Immature natural killer cell (primary cell): Measurements from ENCODE around the gene BAHD1. TPM values are rescaled to one million over a fixed set of nuclear protein-coding genes. Genes with fewer than 3 reads are reported as not detected.

Source experiments
- DNase-seq, 3 donors: peaks; one replicate each; pipeline ENCODE4 v3.0.0; 2022; ENCODE audit warnings: mixed read lengths in 1 of 3
- H3K27ac Mint-ChIP-seq, 6 donors: one replicate each; pipeline ENCODE4 v1.8.0; 2020; ENCODE audit warnings: mixed read lengths in 6 of 6, mild to moderate bottlenecking in 5 of 6, inconsistent platforms in 4 of 6, moderate library complexity in 3 of 6
- H3K27me3 Mint-ChIP-seq, 3 donors: one replicate each; pipeline ENCODE4 v1.8.0; 2020 to 2021; ENCODE audit warnings: low read depth in 3 of 3, mild to moderate bottlenecking in 3 of 3, mixed read lengths in 3 of 3, moderate library complexity in 3 of 3, inconsistent platforms in 1 of 3
- H3K36me3 Mint-ChIP-seq, 3 donors: one replicate each; pipeline ENCODE4 v1.8.0; 2020; ENCODE audit warnings: mixed read lengths in 3 of 3, inconsistent platforms in 2 of 3, mild to moderate bottlenecking in 2 of 3
- H3K4me1 Mint-ChIP-seq, 2 donors: one replicate each; pipeline ENCODE4 v1.8.0; 2020; ENCODE audit warnings: inconsistent platforms in 2 of 2, mild to moderate bottlenecking in 2 of 2, mixed read lengths in 2 of 2, moderate library complexity in 1 of 2
- H3K4me3 Mint-ChIP-seq, 5 donors: one replicate each; pipeline ENCODE4 v1.8.0; 2020; ENCODE audit warnings: mild to moderate bottlenecking in 5 of 5, mixed read lengths in 5 of 5, inconsistent platforms in 3 of 5, moderate library complexity in 3 of 5
- H3K9me3 Mint-ChIP-seq, 6 donors: one replicate each; pipeline ENCODE4 v1.8.0; 2020; ENCODE audit warnings: mild to moderate bottlenecking in 6 of 6, mixed read lengths in 6 of 6, inconsistent platforms in 4 of 6, moderate library complexity in 3 of 6
- polyA plus RNA-seq, 3 donors: library from polyadenylated mRNA; unstranded; fragments of 300-500 nt; fragmentation: Illumina TruSeq; gene quantifications; one replicate each; pipeline ENCODE4 v1.2.3, GENCODE V29; 2021

The BAHD1 gene
- polyA plus RNA-seq, 3 donors from 2014 or later, result 2.1 to 6.1 (median 3.4) TPM

DNA sequence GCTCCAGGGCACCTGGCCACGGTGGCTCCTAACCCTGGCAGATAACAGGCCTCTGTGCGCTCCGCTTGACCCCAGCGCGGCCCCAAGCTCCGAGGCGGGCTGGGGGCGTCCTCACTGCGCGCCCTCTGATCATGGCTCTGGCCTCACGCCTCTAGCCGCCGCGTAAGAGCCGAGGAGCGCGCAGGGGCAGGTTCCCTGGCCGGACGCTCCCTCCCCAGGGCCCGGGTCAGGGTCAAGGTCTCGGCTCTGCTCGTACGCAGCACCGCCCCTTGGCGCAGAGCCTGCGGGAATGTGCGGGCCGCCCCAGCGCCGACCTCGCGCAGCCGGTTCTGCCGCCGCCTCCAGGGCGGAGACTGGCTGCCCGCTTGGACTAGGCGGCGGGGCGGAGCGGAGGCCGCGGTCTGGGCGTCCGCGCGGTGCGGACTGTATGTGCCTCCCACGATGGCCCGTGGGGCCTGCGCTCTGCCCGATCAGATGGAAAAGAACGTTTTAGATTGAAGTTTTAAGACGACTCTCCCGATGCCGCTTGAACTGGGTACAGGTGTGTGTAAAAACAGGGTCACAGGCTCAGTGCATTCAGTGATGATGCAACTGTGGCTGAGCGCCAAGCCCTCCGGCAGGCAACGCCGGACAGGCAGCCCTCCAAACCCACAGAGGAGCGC is 70.8 kb downstream of the BAHD1 start:
- DNase-seq, result peak; percentile 5 to 12 (median 9)
- Mint-ChIP-seq H3K27me3 (peaks cover 16 to 27% (median 21%) of the 10 kb centered on the region in 3 donors), H3K36me3 (no peaks in the 10 kb centered on the region), H3K27ac (peak overlapping the region in 2 of 6 donors; percentile 26 to 41), H3K9me3 (peaks cover 0 to 2% (median 0%) of the 10 kb centered on the region in 6 donors), H3K4me3 (peak overlapping the region; percentile 53 to 88 (median 83)), H3K4me1 (peaks cover 18 to 28% of the 10 kb centered on the region in 2 donors)

DNA sequence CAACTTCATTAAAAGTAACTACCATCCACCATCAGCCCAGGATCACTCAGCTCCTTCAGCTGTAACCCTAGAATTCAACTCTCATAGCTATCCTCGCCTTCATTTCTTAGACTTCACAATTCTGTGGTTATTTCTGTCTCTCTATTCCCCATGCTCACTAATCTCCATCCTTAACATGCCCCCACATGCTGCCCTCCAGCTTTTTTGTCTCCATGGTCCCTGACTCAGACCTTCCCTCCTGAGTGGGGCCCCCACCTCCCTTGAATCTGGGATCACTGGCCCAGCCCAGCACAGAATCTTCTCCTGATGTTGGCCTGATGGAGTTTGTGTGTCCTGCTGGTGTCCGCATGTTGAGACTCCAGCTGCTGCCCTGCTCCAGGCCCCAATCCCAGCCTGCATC is 71.7 kb downstream of the BAHD1 start:
- no peak for DNase-seq
- Mint-ChIP-seq H3K27me3 (peaks cover 14 to 24% (median 21%) of the 10 kb centered on the region in 3 donors), H3K4me3 (peak overlapping the region; percentile 23 to 71 (median 53))

DNA sequence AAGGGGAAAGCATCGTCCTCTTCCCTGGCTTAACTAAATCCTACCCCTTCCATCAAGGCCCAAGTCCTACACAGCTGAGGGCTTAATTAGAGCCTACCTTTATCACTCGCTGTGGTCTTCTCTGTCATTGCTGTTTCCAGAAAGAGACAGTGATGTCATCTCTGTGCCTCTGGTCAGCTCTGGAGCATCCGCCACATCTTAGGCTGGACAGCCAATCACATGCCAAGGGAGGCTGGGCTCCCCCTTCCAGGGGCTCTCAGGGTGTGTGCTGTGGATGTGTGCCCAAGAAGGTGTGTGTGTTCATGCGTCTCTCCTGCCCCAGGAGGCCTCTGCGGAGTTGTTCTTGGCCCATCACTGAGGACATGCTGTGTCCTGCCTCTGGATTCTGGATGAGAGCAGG is 72.9 kb downstream of the BAHD1 start:
- DNase-seq, result no peak
- Mint-ChIP-seq H3K9me3 (peaks cover 0 to 2% (median 0%) of the 10 kb centered on the region in 6 donors), H3K4me3 (no peak overlapping the region), H3K27ac (no peak overlapping the region), H3K36me3 (no peaks in the 10 kb centered on the region), H3K4me1 (peaks cover 12 to 24% of the 10 kb centered on the region in 2 donors), H3K27me3 (peaks cover 14 to 21% (median 18%) of the 10 kb centered on the region in 3 donors)

More for the DNA sequence above, 71.7 kb downstream of the BAHD1 start:
- Mint-ChIP-seq H3K27ac (peak overlapping the region in 1 of 6 donors; percentile 17), H3K4me1 (peaks cover 13 to 24% of the 10 kb centered on the region in 2 donors), H3K36me3 (no peaks in the 10 kb centered on the region), H3K9me3 (peaks cover 0 to 2% (median 0%) of the 10 kb centered on the region in 6 donors)

DNA sequence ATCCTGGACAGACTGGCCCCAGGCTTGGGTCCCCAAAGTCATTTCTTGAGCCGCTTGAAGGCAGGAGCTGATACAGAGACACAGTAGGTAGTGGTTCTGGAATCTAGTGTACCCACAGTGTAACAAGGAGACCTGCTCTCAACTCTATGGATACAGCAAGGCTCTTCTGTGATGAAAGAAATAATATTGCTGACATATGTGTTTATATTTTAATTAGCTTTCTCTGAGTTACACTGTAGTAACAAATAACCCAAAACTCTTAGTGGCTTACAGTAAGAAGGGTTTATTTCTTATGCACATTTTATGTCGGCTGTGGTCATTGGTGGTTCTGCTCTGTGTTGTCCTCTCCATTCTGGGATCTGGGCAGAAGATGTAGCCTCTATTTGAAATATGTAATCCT is 75.6 kb downstream of the BAHD1 start:
- Mint-ChIP-seq H3K4me1 (peaks cover 13% of the 10 kb centered on the region in 2 donors), H3K9me3 (no peaks in the 10 kb centered on the region), H3K36me3 (no peaks in the 10 kb centered on the region), H3K4me3 (no peak overlapping the region), H3K27ac (no peak overlapping the region), H3K27me3 (peaks cover 6 to 12% (median 8%) of the 10 kb centered on the region in 3 donors)
- DNase-seq, result no peak

Other genes starting within 250 kb of the BAHD1 start
- 1 to 10 TPM; 2.0 to 8.3 (median 3.6) TPM for gene PAK6, start 201.9 kb upstream of the BAHD1 start, polyA plus RNA-seq
- not detected for gene ANKRD63, start 157.9 kb upstream of the BAHD1 start, polyA plus RNA-seq
- 10 to 100 TPM; 18.0 to 57.0 (median 24.2) TPM for gene PLCB2, start 133.0 kb upstream of the BAHD1 start, polyA plus RNA-seq
- 1 to 10 TPM; 3.2 to 3.5 (median 3.2) TPM for gene INAFM2, start 117.3 kb upstream of the BAHD1 start, polyA plus RNA-seq
- gene CCDC9B, start 100.0 kb upstream of the BAHD1 start, polyA plus RNA-seq, result under 1 TPM in 2 of 3 donors, not detected in 1; 0.09 to 0.46 TPM
- gene PHGR1, start 89.9 kb upstream of the BAHD1 start, polyA plus RNA-seq, result not detected
- gene DISP2, start 82.7 kb upstream of the BAHD1 start, polyA plus RNA-seq, result 1 to 10 TPM in 1 of 3 donors, under 1 TPM in 2; 0.03 to 1.1 (median 0.38) TPM
- 1 to 10 TPM; 2.7 to 5.6 (median 2.8) TPM for gene KNSTRN, start 58.2 kb upstream of the BAHD1 start, polyA plus RNA-seq
- gene IVD, start 35.2 kb upstream of the BAHD1 start, polyA plus RNA-seq, result 10 to 100 TPM; 41.8 to 63.0 (median 60.6) TPM
- gene CHST14, start 30.0 kb downstream of the BAHD1 start, polyA plus RNA-seq, result 1 to 10 TPM; 1.9 to 3.6 (median 3.3) TPM
- gene CCDC32, start 124.1 kb downstream of the BAHD1 start, polyA plus RNA-seq, result 10 to 100 TPM; 31.3 to 65.7 (median 45.7) TPM
- 10 to 100 TPM; 18.9 to 21.2 (median 19.1) TPM for gene RPUSD2, start 128.3 kb downstream of the BAHD1 start, polyA plus RNA-seq
- under 1 TPM in 2 of 3 donors, not detected in 1; 0.20 to 0.38 TPM for gene KNL1, start 153.3 kb downstream of the BAHD1 start, polyA plus RNA-seq